Fibroblast of skin of abdomen (primary cell): ENCODE results near the gene DBX2.
"Not testable (repeated sequence)": the region's sequence is repeated elsewhere in the genome, so short reads cannot be mapped to it uniquely, and the experiment has no call there.

Experiments
- DNase-seq: peaks from one replicate; pipeline ENCODE4 v3.0.0-alpha.2; 2013

The DBX2 gene

DNA sequence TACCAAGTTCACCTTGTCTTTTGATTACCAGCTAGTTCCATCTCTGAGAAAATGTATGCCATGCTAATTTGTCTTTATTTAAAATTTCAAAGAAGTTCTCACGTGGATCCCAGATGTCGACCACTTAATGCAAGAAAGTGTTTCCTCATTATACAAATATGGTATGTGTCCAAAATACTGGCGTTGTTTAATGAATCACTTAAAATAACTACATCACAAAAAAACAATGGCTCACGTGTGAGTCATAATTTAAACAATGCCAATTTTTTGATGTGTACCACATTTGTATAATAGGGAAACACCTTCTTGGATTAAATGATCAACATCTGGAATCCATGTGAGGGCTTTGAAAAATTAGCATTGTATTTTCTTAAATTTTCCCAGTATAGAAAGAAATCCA is 40.8 kb downstream of the DBX2 start:
- DNase-seq: peak; percentile 21

- DNase-seq: no peak
Observed at GRCh38 chr12:45008211-45008610, 42.7 kb downstream of the DBX2 start.

DNA sequence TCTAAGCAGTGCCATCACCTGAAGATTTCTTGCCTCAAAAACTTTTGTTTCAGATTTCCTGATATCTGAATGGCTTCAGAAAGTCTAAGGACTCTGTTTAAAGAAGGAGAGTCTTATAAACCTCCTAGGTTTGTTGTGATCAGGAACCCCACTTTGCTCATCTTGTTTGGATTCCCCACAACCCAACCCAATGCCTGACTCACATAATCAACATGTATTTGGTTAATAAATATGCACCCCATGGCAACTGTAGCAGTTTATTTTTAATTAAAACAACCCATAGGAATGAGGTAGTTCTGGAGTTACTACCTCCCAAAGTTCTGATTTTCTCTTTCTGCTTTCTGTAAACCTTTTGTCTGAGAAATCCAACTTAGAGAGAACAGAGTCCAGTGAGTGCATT is 51.5 kb downstream of the DBX2 start:
- no peak for DNase-seq

DNA sequence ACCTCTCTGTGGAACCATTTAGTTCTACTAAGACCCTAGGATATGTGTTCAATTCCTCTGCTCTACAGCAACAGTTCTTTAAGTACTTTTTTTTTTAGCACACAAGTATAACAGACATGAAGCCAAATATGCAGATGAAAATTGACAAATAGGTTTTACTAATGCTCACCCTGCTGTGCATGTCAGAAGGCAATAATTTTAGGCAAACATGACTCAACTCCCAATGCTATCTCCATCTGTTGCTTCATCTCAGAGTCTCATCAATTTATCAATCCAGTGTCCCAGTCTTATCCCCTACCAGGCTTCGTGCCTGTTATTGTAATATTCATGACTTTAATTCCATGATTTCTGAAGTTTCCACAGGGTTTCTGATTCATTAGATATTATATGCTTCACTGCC is 57.7 kb downstream of the DBX2 start:
- no peak for DNase-seq

- DNase-seq: not testable (repeated sequence)
Observed at GRCh38 chr12:44984863-44985262, 66.0 kb downstream of the DBX2 start.

- DNase-seq: no peak
Observed at GRCh38 chr12:44979918-44980317, 71.0 kb downstream of the DBX2 start.

DNA sequence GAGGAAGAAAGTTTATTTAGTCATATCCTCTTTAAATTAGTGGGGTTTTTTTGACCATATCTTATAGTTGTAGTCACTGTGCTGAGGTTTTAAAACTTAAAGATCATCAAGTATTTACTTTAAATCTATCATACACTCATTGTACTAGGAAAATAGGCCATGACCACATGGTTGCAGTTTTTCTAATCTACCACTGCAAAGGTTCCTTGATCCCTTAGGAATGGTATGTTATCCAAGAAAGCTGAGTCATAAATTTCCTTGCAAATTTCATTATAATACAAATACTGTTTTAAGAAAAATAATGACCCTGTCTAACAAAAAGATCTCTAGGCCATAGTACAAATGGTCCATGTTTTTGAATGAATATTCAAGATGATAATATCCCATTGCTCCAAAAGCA is 74.7 kb downstream of the DBX2 start:
- peak; percentile 2 for DNase-seq

DNA sequence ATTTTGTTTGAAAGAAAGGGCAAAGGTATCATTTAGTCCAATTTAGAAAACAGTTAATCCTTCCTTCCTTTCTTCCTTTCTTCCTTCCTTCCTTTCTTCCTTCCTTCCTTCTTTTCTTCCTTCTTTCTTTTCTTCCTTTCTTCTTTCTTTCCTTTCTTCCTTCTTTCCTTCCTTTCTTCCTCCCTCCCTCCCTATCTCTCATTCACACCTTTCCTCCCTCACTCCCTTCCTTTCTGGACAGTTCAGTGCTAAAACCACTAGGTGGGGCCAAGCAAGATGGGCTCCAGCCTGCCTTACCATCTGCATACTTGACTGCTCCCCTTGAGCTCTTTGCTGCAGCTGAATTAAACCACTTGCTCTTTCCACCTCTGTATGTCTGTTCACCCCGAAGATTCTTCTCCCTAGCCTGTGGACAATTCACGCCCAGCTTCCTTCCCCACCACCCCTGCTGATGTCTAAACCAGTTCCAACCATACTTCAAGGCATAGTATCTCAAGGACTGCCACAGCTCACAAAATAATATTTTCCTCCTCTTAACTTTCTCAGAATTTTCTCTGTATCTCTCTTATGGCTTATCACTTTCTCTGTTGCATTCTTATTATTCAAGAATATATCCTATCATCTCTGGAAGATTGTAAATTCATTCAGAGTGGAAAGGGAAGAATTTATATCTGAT is 78.0 kb downstream of the DBX2 start:
- DNase-seq: peak; percentile 5

GRCh38 chr12:44968965-44969364 is 81.9 kb downstream of the DBX2 start:
- no peak for DNase-seq
